ENCODE measurements around the gene ZNF334. TPM values are rescaled to one million over a fixed set of nuclear protein-coding genes. Genes with fewer than 3 reads are reported as not detected.

ZNF334 gene
- total RNA-seq, 2 experiments from 2014 or later = 1.1 to 1.3 TPM

GRCh38 chr20:46509523-46509922 lies 3.8 kb downstream of the ZNF334 start:
- DNase-seq (no peak), ATAC-seq (no peak)
- Mint-ChIP-seq H3K27ac (no peak overlapping the region), H3K36me3 (ENCODE audit: low read depth) (peaks cover 9% of the 10 kb centered on the region), H3K27me3 (ENCODE audit: low read depth) (peaks cover 8% of the 10 kb centered on the region), H3K9me3 (ENCODE audit: insufficient read depth) (peaks cover 5% of the 10 kb centered on the region), H3K4me3 (no peak overlapping the region), H3K4me1 (ENCODE audit: low read depth) (peaks cover 16% of the 10 kb centered on the region)
- POLR2A ChIA-PET = no interaction called here
- CTCF ChIA-PET = no interaction called here

GRCh38 chr20:46507760-46508407 lies 5.5 kb downstream of the ZNF334 start:
- Mint-ChIP-seq H3K27me3 (ENCODE audit: low read depth) (peaks cover 8% of the 10 kb centered on the region), H3K27ac (no peak overlapping the region), H3K36me3 (ENCODE audit: low read depth) (peaks cover 21% of the 10 kb centered on the region), H3K4me1 (ENCODE audit: low read depth) (peaks cover 7% of the 10 kb centered on the region), H3K4me3 (no peak overlapping the region), H3K9me3 (ENCODE audit: insufficient read depth) (peaks cover 16% of the 10 kb centered on the region)
- ChIA-PET POLR2A (no interaction called here), CTCF (no interaction called here)
- no peak for DNase-seq
- ATAC-seq = no peak

GRCh38 chr20:46505506-46505905 lies 7.9 kb downstream of the ZNF334 start:
- POLR2A ChIA-PET = no interaction called here

GRCh38 chr20:46501961-46502360 lies 11.4 kb downstream of the ZNF334 start:
- ATAC-seq (no peak), DNase-seq (no peak)
- POLR2A ChIA-PET = no interaction called here
- CTCF ChIA-PET = no interaction called here
- peaks cover 27% of the 10 kb centered on the region for H3K36me3 Mint-ChIP-seq (ENCODE audit: low read depth)
- peaks cover 41% of the 10 kb centered on the region for H3K9me3 Mint-ChIP-seq (ENCODE audit: insufficient read depth)
- H3K27me3 Mint-ChIP-seq (ENCODE audit: low read depth) = no peaks in the 10 kb centered on the region
- H3K27ac Mint-ChIP-seq = no peak overlapping the region
- no peak overlapping the region for H3K4me3 Mint-ChIP-seq
- H3K4me1 Mint-ChIP-seq (ENCODE audit: low read depth) = no peaks in the 10 kb centered on the region

More at GRCh38 chr20:46505506-46505905, 7.9 kb downstream of the ZNF334 start:
- ATAC-seq = no peak
- peaks cover 34% of the 10 kb centered on the region for H3K9me3 Mint-ChIP-seq (ENCODE audit: insufficient read depth)
- CTCF ChIA-PET = no interaction called here
- peaks cover 2% of the 10 kb centered on the region for H3K4me1 Mint-ChIP-seq (ENCODE audit: low read depth)
- H3K4me3 Mint-ChIP-seq = no peak overlapping the region
- H3K27ac Mint-ChIP-seq = no peak overlapping the region
- H3K36me3 Mint-ChIP-seq (ENCODE audit: low read depth) = peaks cover 32% of the 10 kb centered on the region
- no peak for DNase-seq
- H3K27me3 Mint-ChIP-seq (ENCODE audit: low read depth) = peaks cover 8% of the 10 kb centered on the region

GRCh38 chr20:46501337-46501942 lies 11.9 kb downstream of the ZNF334 start:
- ATAC-seq = no peak
- Mint-ChIP-seq H3K4me1 (ENCODE audit: low read depth) (no peaks in the 10 kb centered on the region), H3K4me3 (no peak overlapping the region), H3K36me3 (ENCODE audit: low read depth) (peaks cover 27% of the 10 kb centered on the region), H3K27ac (no peak overlapping the region), H3K27me3 (ENCODE audit: low read depth) (no peaks in the 10 kb centered on the region), H3K9me3 (ENCODE audit: insufficient read depth) (peaks cover 41% of the 10 kb centered on the region)
- DNase-seq = no peak
- POLR2A ChIA-PET = no interaction called here
- CTCF ChIA-PET = no interaction called here

GRCh38 chr20:46494077-46494476 lies 19.3 kb downstream of the ZNF334 start:
- Mint-ChIP-seq H3K27ac (no peak overlapping the region), H3K27me3 (ENCODE audit: low read depth) (peaks cover 26% of the 10 kb centered on the region), H3K9me3 (ENCODE audit: insufficient read depth) (no peaks in the 10 kb centered on the region), H3K4me3 (no peak overlapping the region), H3K36me3 (ENCODE audit: low read depth) (no peaks in the 10 kb centered on the region), H3K4me1 (ENCODE audit: low read depth) (no peaks in the 10 kb centered on the region)
- DNase-seq (no peak), ATAC-seq (no peak)
- POLR2A ChIA-PET = no interaction called here
- CTCF ChIA-PET = interaction anchor here (0.6 kb wide), 1 partner anchor 1106 kb away, joined by 4 read pairs; no protein-coding TSS in a partner anchor

- Mint-ChIP-seq H3K4me3 (no peak overlapping the region), H3K9me3 (ENCODE audit: insufficient read depth) (no peaks in the 10 kb centered on the region), H3K27ac (no peak overlapping the region), H3K36me3 (ENCODE audit: low read depth) (no peaks in the 10 kb centered on the region), H3K4me1 (ENCODE audit: low read depth) (no peaks in the 10 kb centered on the region), H3K27me3 (ENCODE audit: low read depth) (peaks cover 44% of the 10 kb centered on the region)
- no peak for ATAC-seq
- CTCF ChIA-PET = no interaction called here
- no peak for DNase-seq
- POLR2A ChIA-PET = no interaction called here
Measured at GRCh38 chr20:46491354-46491753, 22.0 kb downstream of the ZNF334 start.

GRCh38 chr20:46488451-46488850 lies 24.9 kb downstream of the ZNF334 start:
- no peaks in the 10 kb centered on the region for H3K9me3 Mint-ChIP-seq (ENCODE audit: insufficient read depth)
- no peaks in the 10 kb centered on the region for H3K36me3 Mint-ChIP-seq (ENCODE audit: low read depth)
- ChIA-PET POLR2A (no interaction called here), CTCF (no interaction called here)
- H3K27ac Mint-ChIP-seq = no peak overlapping the region
- peaks cover 51% of the 10 kb centered on the region for H3K27me3 Mint-ChIP-seq (ENCODE audit: low read depth)
- DNase-seq = no peak
- H3K4me3 Mint-ChIP-seq = no peak overlapping the region
- ATAC-seq = no peak
- H3K4me1 Mint-ChIP-seq (ENCODE audit: low read depth) = no peaks in the 10 kb centered on the region

- no peak overlapping the region for H3K27ac Mint-ChIP-seq
- H3K36me3 Mint-ChIP-seq (ENCODE audit: low read depth) = no peaks in the 10 kb centered on the region
- DNase-seq (no peak), ATAC-seq (no peak)
- H3K4me1 Mint-ChIP-seq (ENCODE audit: low read depth) = no peaks in the 10 kb centered on the region
- CTCF ChIA-PET = no interaction called here
- POLR2A ChIA-PET = no interaction called here
- H3K27me3 Mint-ChIP-seq (ENCODE audit: low read depth) = peaks cover 46% of the 10 kb centered on the region
- H3K4me3 Mint-ChIP-seq = no peak overlapping the region
- H3K9me3 Mint-ChIP-seq (ENCODE audit: insufficient read depth) = no peaks in the 10 kb centered on the region
Measured at GRCh38 chr20:46487628-46488027, 25.7 kb downstream of the ZNF334 start.

- Mint-ChIP-seq H3K36me3 (ENCODE audit: low read depth) (no peaks in the 10 kb centered on the region), H3K9me3 (ENCODE audit: insufficient read depth) (no peaks in the 10 kb centered on the region), H3K27ac (no peak overlapping the region), H3K4me1 (ENCODE audit: low read depth) (no peaks in the 10 kb centered on the region), H3K4me3 (no peak overlapping the region), H3K27me3 (ENCODE audit: low read depth) (peaks cover 48% of the 10 kb centered on the region)
- DNase-seq = no peak
- ATAC-seq = no peak
- POLR2A ChIA-PET = no interaction called here
- CTCF ChIA-PET = interaction anchor here (1.5 kb wide), 1 partner anchor 179 kb away, joined by 5 read pairs; no protein-coding TSS in a partner anchor
Measured at GRCh38 chr20:46485431-46485830, 27.9 kb downstream of the ZNF334 start.

- Mint-ChIP-seq H3K4me3 (no peak overlapping the region), H3K4me1 (ENCODE audit: low read depth) (no peaks in the 10 kb centered on the region), H3K9me3 (ENCODE audit: insufficient read depth) (no peaks in the 10 kb centered on the region), H3K36me3 (ENCODE audit: low read depth) (no peaks in the 10 kb centered on the region), H3K27me3 (ENCODE audit: low read depth) (peaks cover 49% of the 10 kb centered on the region), H3K27ac (no peak overlapping the region)
- ChIA-PET POLR2A (no interaction called here), CTCF (interaction anchor here (1.0 to 1.5 kb wide), 2 partner anchors 27 to 178 kb away, joined by 3 to 5 read pairs; no protein-coding TSS in a partner anchor)
- DNase-seq = no peak
- ATAC-seq = no peak
Measured at GRCh38 chr20:46484954-46485353, 28.4 kb downstream of the ZNF334 start.

GRCh38 chr20:46483879-46484278 lies 29.5 kb downstream of the ZNF334 start:
- Mint-ChIP-seq H3K9me3 (ENCODE audit: insufficient read depth) (no peaks in the 10 kb centered on the region), H3K4me1 (ENCODE audit: low read depth) (no peaks in the 10 kb centered on the region), H3K4me3 (no peak overlapping the region), H3K36me3 (ENCODE audit: low read depth) (no peaks in the 10 kb centered on the region), H3K27me3 (ENCODE audit: low read depth) (peaks cover 48% of the 10 kb centered on the region), H3K27ac (no peak overlapping the region)
- DNase-seq (no peak), ATAC-seq (no peak)
- POLR2A ChIA-PET = no interaction called here
- CTCF ChIA-PET = interaction anchor here (1.0 to 1.1 kb wide), 2 partner anchors 28 to 204 kb away, joined by 3 read pairs; no protein-coding TSS in a partner anchor

Data from activated CD8-positive, alpha-beta T cell treated with anti-CD3 and anti-CD28 coated beads, Interleukin-2, amount 10 ng/mL, durations not matched to agents 7 days and 5 days (primary cell).